ENCODE data around the gene RAP1GAP2.

The RAP1GAP2 gene

GRCh38 chr17:2897605-2898004, 101.4 kb downstream of the RAP1GAP2 start:
- in situ Hi-C loops (cut with MboI; ENCODE audit: low sequenced_read_pairs, unreplicated experiment), result no loop called here
- no peak for TF ChIP-seq CTCF (IDR thresholded peaks at IDR 0.05; ENCODE audit: borderline replicate concordance, control extremely low read depth, extremely low read depth, insufficient read depth, missing control alignments)
- DNase-seq (ENCODE audit: low spot score), result no peak

- in situ Hi-C loops (cut with MboI; ENCODE audit: low sequenced_read_pairs, unreplicated experiment), result no loop called here
- DNase-seq (ENCODE audit: low spot score), result no peak
- TF ChIP-seq CTCF (IDR thresholded peaks at IDR 0.05; ENCODE audit: borderline replicate concordance, control extremely low read depth, extremely low read depth, insufficient read depth, missing control alignments), result no peak
Measured at GRCh38 chr17:2898255-2898926, 102.2 kb downstream of the RAP1GAP2 start.

- no peak for DNase-seq (ENCODE audit: low spot score)
- TF ChIP-seq CTCF (IDR thresholded peaks at IDR 0.05; ENCODE audit: borderline replicate concordance, control extremely low read depth, extremely low read depth, insufficient read depth, missing control alignments), result no peak
- in situ Hi-C loops (cut with MboI; ENCODE audit: low sequenced_read_pairs, unreplicated experiment), result no loop called here
Measured at GRCh38 chr17:2899906-2900305, 103.7 kb downstream of the RAP1GAP2 start.

GRCh38 chr17:2900842-2901241, 104.6 kb downstream of the RAP1GAP2 start:
- TF ChIP-seq CTCF (IDR thresholded peaks at IDR 0.05; ENCODE audit: borderline replicate concordance, control extremely low read depth, extremely low read depth, insufficient read depth, missing control alignments), result no peak
- DNase-seq (ENCODE audit: low spot score), result no peak
- in situ Hi-C loops (cut with MboI; ENCODE audit: low sequenced_read_pairs, unreplicated experiment), result no loop called here

GRCh38 chr17:2901582-2901981, 105.3 kb downstream of the RAP1GAP2 start:
- no peak for DNase-seq (ENCODE audit: low spot score)
- no peak for TF ChIP-seq CTCF (IDR thresholded peaks at IDR 0.05; ENCODE audit: borderline replicate concordance, control extremely low read depth, extremely low read depth, insufficient read depth, missing control alignments)
- in situ Hi-C loops (cut with MboI; ENCODE audit: low sequenced_read_pairs, unreplicated experiment), result no loop called here

GRCh38 chr17:2902546-2902945, 106.3 kb downstream of the RAP1GAP2 start:
- in situ Hi-C loops (cut with MboI; ENCODE audit: low sequenced_read_pairs, unreplicated experiment), result no loop called here
- TF ChIP-seq CTCF (IDR thresholded peaks at IDR 0.05; ENCODE audit: borderline replicate concordance, control extremely low read depth, extremely low read depth, insufficient read depth, missing control alignments), result no peak
- DNase-seq (ENCODE audit: low spot score), result no peak
